Chondrocyte (in vitro differentiated cells): ENCODE results near the gene DPYD. TPM values are rescaled to one million over a fixed set of nuclear protein-coding genes. Genes with fewer than 3 reads are reported as not detected.

Experiments
- DNase-seq: peaks from one replicate; pipeline ENCODE4 v3.0.0; 2021; ENCODE audit warnings: mixed read lengths, low spot score
- H3K27ac Mint-ChIP-seq: one replicate; pipeline ENCODE4 v1.8.0; 2021; ENCODE audit warnings: mild to moderate bottlenecking, moderate library complexity, mixed read lengths; ENCODE audit not compliant: unreplicated experiment
- H3K27me3 Mint-ChIP-seq: 2 replicates; pipeline ENCODE4 v1.8.0; 2021; ENCODE audit warnings: low read depth, mixed read lengths
- H3K36me3 Mint-ChIP-seq: 2 replicates; pipeline ENCODE4 v1.8.0; 2021; ENCODE audit warnings: low read depth, mixed read lengths
- H3K4me1 Mint-ChIP-seq: 2 replicates; pipeline ENCODE4 v1.8.0; 2021; ENCODE audit warnings: low read depth, mild to moderate bottlenecking, mixed read lengths
- H3K4me3 Mint-ChIP-seq: one replicate; pipeline ENCODE4 v1.8.0; 2021; ENCODE audit warnings: mild to moderate bottlenecking, moderate library complexity, mixed read lengths; ENCODE audit not compliant: unreplicated experiment
- H3K9me3 Mint-ChIP-seq: 2 replicates; pipeline ENCODE4 v1.8.0; 2021; ENCODE audit warnings: low read depth, mixed read lengths
- total RNA-seq: library from RNA; stranded (reverse); gene quantifications from 3 replicates; pipeline ENCODE4 v1.2.1, GENCODE V29; 2021
- TF ChIP-seq, protein P1 (sequence below): fragments of 200-600 bp; sonication (generic); IDR thresholded peaks from 2 replicates; pipeline ENCODE4 v1.5.0; 2021; ENCODE audit warnings: antibody characterized with exemption, mild to moderate bottlenecking, moderate library complexity

The DPYD gene
- total RNA-seq, 1 donor from 2014 or later = 5.3 TPM

DNA sequence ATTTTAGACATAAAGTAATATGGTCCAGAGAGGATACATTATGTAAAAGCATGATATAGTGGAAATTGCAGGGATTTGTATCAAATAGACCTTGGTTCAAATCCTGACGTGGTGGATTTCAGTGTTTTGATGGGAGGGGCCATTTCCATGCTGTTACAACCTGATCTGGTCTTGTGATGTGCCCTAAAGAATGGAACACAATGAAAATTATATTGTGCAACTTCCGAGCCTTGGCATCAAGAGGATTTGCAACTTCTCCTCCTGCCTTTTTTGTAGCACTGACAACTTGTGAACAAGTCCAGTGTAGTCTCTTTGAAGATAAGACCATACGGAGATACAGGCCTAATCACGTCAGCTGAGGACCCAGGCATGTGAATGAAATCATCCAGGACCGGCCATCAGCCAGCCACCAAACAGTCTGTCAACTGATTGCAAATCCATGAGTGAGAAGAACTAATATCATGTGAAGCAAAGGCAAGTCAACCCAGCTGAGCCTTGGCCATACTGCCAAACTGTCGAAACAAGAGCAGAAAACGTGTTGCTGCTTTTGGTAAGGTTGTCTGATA, 412.1 kb downstream of the DPYD start:
- no peak overlapping the region for H3K27ac Mint-ChIP-seq
- peaks cover 12% of the 10 kb centered on the region for H3K9me3 Mint-ChIP-seq

DNA sequence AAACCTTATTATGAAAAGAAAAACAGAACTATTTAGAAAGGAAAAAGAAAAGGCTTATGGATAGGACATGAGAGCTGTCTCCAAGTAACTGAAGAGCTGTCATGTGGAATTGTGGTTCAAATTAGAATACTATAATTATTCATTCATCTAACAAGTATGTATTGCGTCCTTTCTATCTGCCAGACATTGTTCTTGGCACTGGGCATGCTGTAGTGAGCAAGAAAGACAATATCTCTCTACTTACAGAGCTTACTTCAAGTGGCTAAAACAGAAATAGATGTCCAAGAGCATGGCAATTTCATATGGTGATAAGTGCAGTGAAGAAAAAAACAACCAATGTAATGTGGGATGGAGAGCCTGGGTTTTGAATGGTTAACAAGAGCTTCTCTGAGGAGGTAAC, 413.0 kb downstream of the DPYD start:
- Mint-ChIP-seq H3K4me3 (no peak overlapping the region), H3K4me1 (peaks cover 6% of the 10 kb centered on the region), H3K27ac (no peak overlapping the region), H3K9me3 (peaks cover 12% of the 10 kb centered on the region), H3K36me3 (peaks cover 2% of the 10 kb centered on the region), H3K27me3 (no peaks in the 10 kb centered on the region)
- no peak for DNase-seq
- TF ChIP-seq, protein P1, sequence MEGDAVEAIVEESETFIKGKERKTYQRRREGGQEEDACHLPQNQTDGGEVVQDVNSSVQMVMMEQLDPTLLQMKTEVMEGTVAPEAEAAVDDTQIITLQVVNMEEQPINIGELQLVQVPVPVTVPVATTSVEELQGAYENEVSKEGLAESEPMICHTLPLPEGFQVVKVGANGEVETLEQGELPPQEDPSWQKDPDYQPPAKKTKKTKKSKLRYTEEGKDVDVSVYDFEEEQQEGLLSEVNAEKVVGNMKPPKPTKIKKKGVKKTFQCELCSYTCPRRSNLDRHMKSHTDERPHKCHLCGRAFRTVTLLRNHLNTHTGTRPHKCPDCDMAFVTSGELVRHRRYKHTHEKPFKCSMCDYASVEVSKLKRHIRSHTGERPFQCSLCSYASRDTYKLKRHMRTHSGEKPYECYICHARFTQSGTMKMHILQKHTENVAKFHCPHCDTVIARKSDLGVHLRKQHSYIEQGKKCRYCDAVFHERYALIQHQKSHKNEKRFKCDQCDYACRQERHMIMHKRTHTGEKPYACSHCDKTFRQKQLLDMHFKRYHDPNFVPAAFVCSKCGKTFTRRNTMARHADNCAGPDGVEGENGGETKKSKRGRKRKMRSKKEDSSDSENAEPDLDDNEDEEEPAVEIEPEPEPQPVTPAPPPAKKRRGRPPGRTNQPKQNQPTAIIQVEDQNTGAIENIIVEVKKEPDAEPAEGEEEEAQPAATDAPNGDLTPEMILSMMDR = no peak

More for the DNA sequence above, 412.1 kb downstream of the DPYD start:
- Mint-ChIP-seq H3K4me1 (peaks cover 6% of the 10 kb centered on the region), H3K36me3 (peaks cover 2% of the 10 kb centered on the region), H3K4me3 (no peak overlapping the region), H3K27me3 (no peaks in the 10 kb centered on the region)
- DNase-seq = no peak
- TF ChIP-seq, protein P1 = no peak

DNA sequence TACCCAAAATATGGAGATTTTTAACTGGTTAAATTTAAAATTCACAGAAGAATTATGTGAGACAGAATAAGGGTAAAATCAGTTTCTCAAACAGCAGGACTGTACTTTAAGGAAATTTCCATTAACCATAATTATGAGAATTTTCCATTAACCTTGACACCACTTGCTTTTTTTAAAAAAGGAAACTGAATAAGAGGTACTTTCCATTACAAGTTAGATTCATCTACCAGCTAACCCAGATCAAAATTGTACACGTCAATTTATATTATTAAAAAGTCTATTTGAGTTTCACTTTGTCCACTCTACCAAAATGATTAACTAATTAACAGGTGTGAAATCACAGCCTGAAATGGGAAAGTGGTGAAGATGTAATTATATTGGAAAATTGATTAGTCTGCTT, 414.5 kb downstream of the DPYD start:
- Mint-ChIP-seq H3K9me3 (peaks cover 12% of the 10 kb centered on the region), H3K27ac (no peak overlapping the region), H3K27me3 (no peaks in the 10 kb centered on the region), H3K4me3 (no peak overlapping the region), H3K36me3 (peaks cover 5% of the 10 kb centered on the region), H3K4me1 (peaks cover 6% of the 10 kb centered on the region)
- no peak for DNase-seq
- TF ChIP-seq, protein P1 = no peak

DNA sequence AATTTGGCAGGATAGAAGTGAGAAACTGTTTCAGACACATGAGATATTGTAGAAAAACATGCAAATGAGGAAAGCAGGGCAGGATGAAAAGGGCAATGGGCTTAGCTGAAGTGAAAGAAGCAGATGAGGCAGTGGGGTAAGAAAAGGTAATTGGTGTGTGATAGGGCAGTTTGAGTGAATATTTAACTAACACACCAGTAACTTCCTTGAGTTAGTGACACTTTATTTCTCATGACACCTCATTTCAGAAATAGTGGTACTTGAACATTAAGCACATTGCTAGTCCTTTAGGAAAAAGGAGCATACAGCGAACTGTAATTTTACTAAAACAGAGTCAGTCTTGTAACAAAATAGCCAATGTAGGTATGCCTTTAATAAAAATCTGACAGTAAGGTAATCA, 415.0 kb downstream of the DPYD start:
- TF ChIP-seq, protein P1 = no peak
- Mint-ChIP-seq H3K4me3 (no peak overlapping the region), H3K27me3 (no peaks in the 10 kb centered on the region), H3K27ac (no peak overlapping the region), H3K9me3 (peaks cover 12% of the 10 kb centered on the region), H3K36me3 (peaks cover 5% of the 10 kb centered on the region), H3K4me1 (peaks cover 6% of the 10 kb centered on the region)
- DNase-seq = no peak

DNA sequence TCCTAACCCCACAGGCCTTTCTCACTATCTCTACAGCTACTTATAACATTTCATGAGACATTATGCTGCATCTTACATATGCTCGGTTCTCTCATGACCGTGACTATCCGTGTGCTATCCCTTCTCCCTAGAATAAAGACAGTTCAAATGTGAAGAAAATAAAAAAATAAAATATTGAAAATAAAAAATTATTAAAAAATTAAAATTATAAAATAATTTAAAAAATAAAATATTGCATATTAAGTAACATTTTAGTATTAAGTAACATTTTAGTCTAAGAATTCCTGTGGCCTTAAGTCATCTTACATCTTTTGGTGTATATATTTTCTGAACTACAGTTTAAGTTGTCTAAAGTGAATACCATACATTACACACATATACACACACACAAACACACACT, 415.5 kb downstream of the DPYD start:
- DNase-seq = no peak
- H3K9me3 Mint-ChIP-seq = peaks cover 6% of the 10 kb centered on the region

More for the DNA sequence above, 415.5 kb downstream of the DPYD start:
- peaks cover 6% of the 10 kb centered on the region for H3K4me1 Mint-ChIP-seq
- H3K27ac Mint-ChIP-seq = no peak overlapping the region
- peaks cover 5% of the 10 kb centered on the region for H3K36me3 Mint-ChIP-seq
- TF ChIP-seq, protein P1 = no peak
- H3K27me3 Mint-ChIP-seq = no peaks in the 10 kb centered on the region
- H3K4me3 Mint-ChIP-seq = no peak overlapping the region
